ENCODE data around the gene MYBPC2.

DNA sequence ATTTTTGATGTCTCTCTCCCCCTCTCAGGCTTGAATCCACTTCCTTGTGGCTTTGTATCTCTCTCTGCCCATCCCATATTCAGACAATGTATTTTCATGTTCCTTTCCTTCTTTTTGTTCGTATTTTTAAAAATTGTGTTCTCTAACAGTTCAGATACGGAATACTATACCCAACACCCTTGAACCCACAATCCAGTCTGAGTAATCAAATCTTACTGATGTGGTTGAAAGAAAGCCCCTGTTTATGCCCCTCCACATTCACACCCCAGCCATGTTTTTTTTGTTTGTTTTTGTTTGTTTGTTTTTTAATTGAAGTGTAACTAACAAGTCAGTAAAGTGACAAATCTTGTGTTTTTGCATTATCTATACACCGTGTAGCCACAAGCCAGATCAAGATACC lies 12.6 kb upstream of the MYBPC2 start:
- TF ChIP-seq, protein P1, sequence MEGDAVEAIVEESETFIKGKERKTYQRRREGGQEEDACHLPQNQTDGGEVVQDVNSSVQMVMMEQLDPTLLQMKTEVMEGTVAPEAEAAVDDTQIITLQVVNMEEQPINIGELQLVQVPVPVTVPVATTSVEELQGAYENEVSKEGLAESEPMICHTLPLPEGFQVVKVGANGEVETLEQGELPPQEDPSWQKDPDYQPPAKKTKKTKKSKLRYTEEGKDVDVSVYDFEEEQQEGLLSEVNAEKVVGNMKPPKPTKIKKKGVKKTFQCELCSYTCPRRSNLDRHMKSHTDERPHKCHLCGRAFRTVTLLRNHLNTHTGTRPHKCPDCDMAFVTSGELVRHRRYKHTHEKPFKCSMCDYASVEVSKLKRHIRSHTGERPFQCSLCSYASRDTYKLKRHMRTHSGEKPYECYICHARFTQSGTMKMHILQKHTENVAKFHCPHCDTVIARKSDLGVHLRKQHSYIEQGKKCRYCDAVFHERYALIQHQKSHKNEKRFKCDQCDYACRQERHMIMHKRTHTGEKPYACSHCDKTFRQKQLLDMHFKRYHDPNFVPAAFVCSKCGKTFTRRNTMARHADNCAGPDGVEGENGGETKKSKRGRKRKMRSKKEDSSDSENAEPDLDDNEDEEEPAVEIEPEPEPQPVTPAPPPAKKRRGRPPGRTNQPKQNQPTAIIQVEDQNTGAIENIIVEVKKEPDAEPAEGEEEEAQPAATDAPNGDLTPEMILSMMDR (IDR thresholded peaks at IDR 0.05) = no peak
- no peak for TF ChIP-seq POLR2A (IDR thresholded peaks at IDR 0.05)

All from vagina (tissue), 2 donors.